Tibial nerve (tissue), 4 donors: Measurements from ENCODE around the gene TSPYL1. TPM values are rescaled to one million over a fixed set of nuclear protein-coding genes. Genes with fewer than 3 reads are reported as not detected.

Experiments used
- DNase-seq, 2 donors: peaks; one replicate each; pipeline ENCODE4 v3.0.0-alpha.2; 2019; ENCODE audit warnings: low spot score in 2 of 2
- H3K27ac ChIP-seq, 4 donors: fragments of 200-600 bp; sonication (generic) in 3 of 4; one replicate each; pipeline ENCODE4 v1.5.1; 2017 to 2019; ENCODE audit warnings: mild to moderate bottlenecking in 1 of 4
- H3K27me3 ChIP-seq, 2 donors: fragments of 200-600 bp; sonication (generic) in 1 of 2; one replicate each; pipeline versions ENCODE4 v1.5.1 to v1.6.0; 2017 to 2019
- H3K36me3 ChIP-seq, 3 donors: fragments of 200-600 bp; sonication (generic); one replicate each; pipeline ENCODE4 v1.5.1; 2018 to 2019
- H3K4me1 ChIP-seq, 4 donors: fragments of 200-600 bp; sonication (generic) in 3 of 4; one replicate each; pipeline ENCODE4 v1.5.1; 2017 to 2019
- H3K4me3 ChIP-seq, 4 donors: fragments of 200-600 bp; sonication (generic) in 3 of 4; one replicate each; pipeline ENCODE4 v1.5.1; 2017 to 2019; ENCODE audit warnings: mild to moderate bottlenecking in 1 of 4, moderate library complexity in 1 of 4
- H3K9me3 ChIP-seq, 4 donors: fragments of 200-600 bp; sonication (generic) in 3 of 4; one replicate each; pipeline ENCODE4 v1.5.1; 2017 to 2019
- CTCF ChIP-seq, 5 experiments: fragments of 200-600 bp in 3 of 5; fragments of 450-650 bp in 2 of 5; sonication (generic) in 3 of 5; IDR thresholded peaks; one replicate each; pipeline ENCODE4 v1.5.1; 2016 to 2019; ENCODE audit warnings: antibody characterized with exemption in 5 of 5, mild to moderate bottlenecking in 3 of 5, moderate library complexity in 2 of 5
- EP300 ChIP-seq, 2 donors: sonication (generic); formaldehyde crosslinking; IDR thresholded peaks; one replicate each; pipeline ENCODE4 v1.6.1; 2017; ENCODE audit warnings: antibody characterized with exemption in 2 of 2, mild to moderate bottlenecking in 1 of 2
- POLR2A ChIP-seq, 2 donors: fragments of 450-650 bp; IDR thresholded peaks; one replicate each; pipeline ENCODE4 v1.6.1; 2017; ENCODE audit warnings: antibody characterized with exemption in 2 of 2, mild to moderate bottlenecking in 2 of 2, moderate library complexity in 2 of 2
- WGBS, 2 donors: methylation state at CpG; one replicate each; pipeline ENCODE4 v1.1.5; 2018; 5-methylcytosine and 5-hydroxymethylcytosine counted together
- total RNA-seq, 4 donors: library from RNA; depleted of rRNA; stranded (reverse); fragments of >200 nt; gene quantifications; one replicate each; pipeline ENCODE4 v1.1.0, GENCODE V29; 2016

Gene TSPYL1
- total RNA-seq, 4 donors from 2014 or later = 39.8 to 53.6 (median 43.3) TPM

- WGBS, 2 donors = 83 to 94% methylated on average over 1 of the region's 1 CpG
- Histone ChIP-seq H3K36me3 (no peaks in the 10 kb centered on the region), H3K9me3 (no peaks in the 10 kb centered on the region), H3K27me3 (no peaks in the 10 kb centered on the region), H3K4me3 (no peak overlapping the region), H3K4me1 (no peaks in the 10 kb centered on the region), H3K27ac (no peak overlapping the region)
- no peak for DNase-seq
- no peak for TF ChIP-seq POLR2A (IDR thresholded peaks at IDR 0.05)
- TF ChIP-seq EP300 (IDR thresholded peaks at IDR 0.05) = no peak
- no peak for TF ChIP-seq CTCF (IDR thresholded peaks at IDR 0.05)
Measured at GRCh38 chr6:116307633-116308032, 27.9 kb upstream of the TSPYL1 start.

GRCh38 chr6:116307001-116307400 is 27.3 kb upstream of the TSPYL1 start:
- TF ChIP-seq CTCF (IDR thresholded peaks at IDR 0.05) (no peak), EP300 (IDR thresholded peaks at IDR 0.05) (no peak), POLR2A (IDR thresholded peaks at IDR 0.05) (no peak)
- DNase-seq = no peak
- Histone ChIP-seq H3K4me3 (no peak overlapping the region), H3K36me3 (no peaks in the 10 kb centered on the region), H3K27me3 (no peaks in the 10 kb centered on the region), H3K27ac (no peak overlapping the region), H3K4me1 (no peaks in the 10 kb centered on the region), H3K9me3 (no peaks in the 10 kb centered on the region)
- 96 to 100% methylated on average over 1 of the region's 1 CpG for WGBS, 2 donors

GRCh38 chr6:116304538-116305097 is 24.9 kb upstream of the TSPYL1 start:
- peaks cover 0 to 5% (median 0%) of the 10 kb centered on the region in 4 donors for H3K9me3 ChIP-seq
- H3K4me3 ChIP-seq = no peak overlapping the region
- TF ChIP-seq EP300 (IDR thresholded peaks at IDR 0.05) (no peak), POLR2A (IDR thresholded peaks at IDR 0.05) (no peak), CTCF (IDR thresholded peaks at IDR 0.05) (no peak)
- H3K27me3 ChIP-seq = no peaks in the 10 kb centered on the region
- H3K36me3 ChIP-seq = no peaks in the 10 kb centered on the region
- DNase-seq = no peak
- H3K27ac ChIP-seq = no peak overlapping the region
- peaks cover 0 to 15% (median 3%) of the 10 kb centered on the region in 4 donors for H3K4me1 ChIP-seq

- WGBS, 2 donors = 50 to 60% methylated on average over 3 of the region's 3 CpGs
- DNase-seq = no peak
- Histone ChIP-seq H3K27ac (no peak overlapping the region), H3K9me3 (peaks cover 0 to 15% (median 0%) of the 10 kb centered on the region in 4 donors), H3K27me3 (no peaks in the 10 kb centered on the region), H3K36me3 (no peaks in the 10 kb centered on the region), H3K4me3 (no peak overlapping the region), H3K4me1 (peaks cover 0 to 17% (median 3%) of the 10 kb centered on the region in 4 donors)
- TF ChIP-seq POLR2A (IDR thresholded peaks at IDR 0.05) (no peak), EP300 (IDR thresholded peaks at IDR 0.05) (no peak), CTCF (IDR thresholded peaks at IDR 0.05) (no peak)
Measured at GRCh38 chr6:116301104-116301503, 21.4 kb upstream of the TSPYL1 start.

- Histone ChIP-seq H3K27ac (peak overlapping the region in 1 of 4 donors; percentile 37), H3K27me3 (no peaks in the 10 kb centered on the region), H3K4me3 (no peak overlapping the region), H3K4me1 (peaks cover 0 to 17% (median 3%) of the 10 kb centered on the region in 4 donors), H3K36me3 (no peaks in the 10 kb centered on the region), H3K9me3 (peaks cover 0 to 15% (median 0%) of the 10 kb centered on the region in 4 donors)
- DNase-seq = no peak
- 24 to 38% methylated on average over 1 of the region's 1 CpG for WGBS, 2 donors
- no peak for TF ChIP-seq POLR2A (IDR thresholded peaks at IDR 0.05)
- no peak for TF ChIP-seq EP300 (IDR thresholded peaks at IDR 0.05)
- TF ChIP-seq CTCF (IDR thresholded peaks at IDR 0.05) = no peak
Measured at GRCh38 chr6:116300566-116300965, 20.8 kb upstream of the TSPYL1 start.
